ENCODE measurements around the gene ABHD1.

Gene ABHD1

GRCh38 chr2:27134781-27135477 is 11.3 kb downstream of the ABHD1 start:
- DNase-seq (ENCODE audit: low read depth in 1 of 2, low spot score in 1 of 2): no peak

GRCh38 chr2:27135478-27135955 is 11.9 kb downstream of the ABHD1 start:
- DNase-seq (ENCODE audit: low read depth in 1 of 2, low spot score in 1 of 2): no peak

- no peak for DNase-seq (ENCODE audit: low read depth in 1 of 2, low spot score in 1 of 2)
These were observed 13.1 kb downstream of the ABHD1 start for GRCh38 chr2:27136751-27137150.

- DNase-seq (ENCODE audit: low read depth in 1 of 2, low spot score in 1 of 2): no peak
These were observed 13.8 kb downstream of the ABHD1 start for GRCh38 chr2:27137322-27137935.

GRCh38 chr2:27138111-27138510 is 14.5 kb downstream of the ABHD1 start:
- DNase-seq (ENCODE audit: low read depth in 1 of 2, low spot score in 1 of 2): no peak

- DNase-seq (ENCODE audit: low read depth in 1 of 2, low spot score in 1 of 2): no peak
These were observed 15.7 kb downstream of the ABHD1 start, which contains the start of gene PRR30 for GRCh38 chr2:27139310-27139709. TSS of gene PRR30 (minus strand) at chr2:27139410. CDS start at chr2:27138329, 1,081 bp downstream.

- DNase-seq (ENCODE audit: low read depth in 1 of 2, low spot score in 1 of 2): no peak
These were observed 19.7 kb downstream of the ABHD1 start for GRCh38 chr2:27143285-27143684.

GRCh38 chr2:27145682-27146081 is 22.1 kb downstream of the ABHD1 start:
- no peak for DNase-seq (ENCODE audit: low read depth in 1 of 2, low spot score in 1 of 2)

- no peak for DNase-seq (ENCODE audit: low read depth in 1 of 2, low spot score in 1 of 2)
These were observed 24.3 kb downstream of the ABHD1 start for GRCh38 chr2:27147935-27148334.

GRCh38 chr2:27148801-27149439 is 25.3 kb downstream of the ABHD1 start, which contains the start of gene TCF23:
TSS of gene TCF23 (plus strand) at chr2:27149004. CDS start at chr2:27149134, 130 bp downstream.
- no peak for DNase-seq (ENCODE audit: low read depth in 1 of 2, low spot score in 1 of 2)

- DNase-seq (ENCODE audit: low read depth in 1 of 2, low spot score in 1 of 2): no peak
These were observed 26.2 kb downstream of the ABHD1 start for GRCh38 chr2:27149570-27150405.

- no peak for DNase-seq (ENCODE audit: low read depth in 1 of 2, low spot score in 1 of 2)
These were observed 27.1 kb downstream of the ABHD1 start for GRCh38 chr2:27150639-27151230.

- no peak for DNase-seq (ENCODE audit: low read depth in 1 of 2, low spot score in 1 of 2)
These were observed 28.6 kb downstream of the ABHD1 start for GRCh38 chr2:27152102-27152795.

GRCh38 chr2:27152796-27153464 is 29.3 kb downstream of the ABHD1 start:
- no peak for DNase-seq (ENCODE audit: low read depth in 1 of 2, low spot score in 1 of 2)

- no peak for DNase-seq (ENCODE audit: low read depth in 1 of 2, low spot score in 1 of 2)
These were observed 30.9 kb downstream of the ABHD1 start for GRCh38 chr2:27154488-27154887.

GRCh38 chr2:27155069-27155520 is 31.5 kb downstream of the ABHD1 start:
- DNase-seq (ENCODE audit: low read depth in 1 of 2, low spot score in 1 of 2): no peak

GRCh38 chr2:27158468-27158867 is 34.9 kb downstream of the ABHD1 start:
- DNase-seq (ENCODE audit: low read depth in 1 of 2, low spot score in 1 of 2): no peak

- DNase-seq (ENCODE audit: low read depth in 1 of 2, low spot score in 1 of 2): no peak
These were observed 35.7 kb downstream of the ABHD1 start for GRCh38 chr2:27159271-27159670.

GRCh38 chr2:27160191-27160590 is 36.6 kb downstream of the ABHD1 start:
- no peak for DNase-seq (ENCODE audit: low read depth in 1 of 2, low spot score in 1 of 2)

Data from activated T-helper 1 cell treated with anti-CD3 and anti-CD28 coated beads, Interleukin-2, amount 50 U/mL, for 16 hours (primary cell).